Subcutaneous abdominal adipose tissue (tissue), 5 donors: ENCODE measurements around the gene SUV39H1.

Experiments
- H3K27ac ChIP-seq: one replicate; pipeline ENCODE4 v1.7.0; 2013; ENCODE audit warnings: low read depth, mild to moderate bottlenecking, inconsistent platforms, low read length, moderate library complexity
- H3K27me3 ChIP-seq, 5 donors: one replicate each; pipeline ENCODE4 v1.7.0; 2013; ENCODE audit warnings: low read length in 5 of 5, inconsistent platforms in 1 of 5; ENCODE audit not compliant: control insufficient read depth in 5 of 5, insufficient read depth in 4 of 5
- H3K36me3 ChIP-seq, 5 donors: one replicate each; pipeline ENCODE4 v1.7.0; 2013; ENCODE audit warnings: low read length in 5 of 5; ENCODE audit not compliant: control insufficient read depth in 5 of 5, insufficient read depth in 5 of 5
- H3K4me1 ChIP-seq, 5 donors: one replicate each; pipeline ENCODE4 v1.7.0; 2013; ENCODE audit warnings: low read length in 5 of 5, mild to moderate bottlenecking in 3 of 5, moderate library complexity in 1 of 5; ENCODE audit not compliant: control insufficient read depth in 5 of 5, insufficient read depth in 5 of 5
- H3K4me3 ChIP-seq, 5 donors: one replicate each; pipeline ENCODE4 v1.7.0; 2013; ENCODE audit warnings: low read length in 5 of 5, low read depth in 1 of 5
- H3K9ac ChIP-seq, 5 donors: one replicate each; pipeline ENCODE4 v1.7.0; 2013; ENCODE audit warnings: low read length in 5 of 5, mild to moderate bottlenecking in 4 of 5, moderate library complexity in 3 of 5
- H3K9me3 ChIP-seq, 5 donors: one replicate each; pipeline ENCODE4 v1.7.0; 2013; ENCODE audit warnings: low read length in 5 of 5; ENCODE audit not compliant: control insufficient read depth in 5 of 5
- donor health status: healthy.
- donor health status: healthy.
- donor health status: healthy.
- donor health status: healthy.
- donor health status: healthy.

Gene SUV39H1

GRCh38 chrX:48711162-48711928, 14.8 kb downstream of the SUV39H1 start:
- peaks cover 0 to 18% (median 5%) of the 10 kb centered on the region in 5 donors for H3K4me1 ChIP-seq
- peak overlapping the region in 1 of 5 donors; percentile 11 for H3K9ac ChIP-seq
- peak overlapping the region; percentile 61 for H3K27ac ChIP-seq
- H3K36me3 ChIP-seq, result peaks cover 0 to 8% (median 7%) of the 10 kb centered on the region in 5 donors
- H3K27me3 ChIP-seq, result peaks cover 0 to 9% (median 6%) of the 10 kb centered on the region in 5 donors
- H3K4me3 ChIP-seq, result no peak overlapping the region
- no peaks in the 10 kb centered on the region for H3K9me3 ChIP-seq

GRCh38 chrX:48711929-48712505, 15.5 kb downstream of the SUV39H1 start:
- no peak overlapping the region for H3K4me3 ChIP-seq
- H3K36me3 ChIP-seq, result peaks cover 0 to 6% (median 4%) of the 10 kb centered on the region in 5 donors
- H3K27me3 ChIP-seq, result peaks cover 0 to 9% (median 6%) of the 10 kb centered on the region in 5 donors
- H3K4me1 ChIP-seq, result peaks cover 0 to 18% (median 5%) of the 10 kb centered on the region in 5 donors
- H3K27ac ChIP-seq, result peak overlapping the region; percentile 61
- no peaks in the 10 kb centered on the region for H3K9me3 ChIP-seq
- H3K9ac ChIP-seq, result no peak overlapping the region

DNA sequence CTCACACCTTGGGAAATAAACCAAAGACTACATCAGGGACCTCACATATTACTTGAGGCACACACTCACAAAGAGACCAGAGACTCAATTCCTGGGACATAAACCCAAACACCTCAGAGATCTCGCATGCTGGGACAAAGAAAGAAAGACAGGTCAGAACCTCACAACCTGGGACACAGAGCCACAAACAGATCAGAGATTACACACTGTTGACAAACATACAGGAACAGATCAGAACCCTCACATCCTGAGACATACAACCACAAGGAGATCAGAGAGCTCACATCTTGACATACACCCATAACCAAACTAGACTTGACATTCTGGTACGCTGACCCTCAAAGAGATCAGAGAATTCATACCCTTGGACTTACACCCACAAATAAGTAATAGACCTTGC, 17.3 kb downstream of the SUV39H1 start:
- H3K36me3 ChIP-seq, result peaks cover 0 to 2% (median 0%) of the 10 kb centered on the region in 5 donors
- no peak overlapping the region for H3K9ac ChIP-seq
- H3K4me3 ChIP-seq, result peak overlapping the region in 1 of 5 donors; percentile 4
- peaks cover 0 to 18% (median 5%) of the 10 kb centered on the region in 5 donors for H3K4me1 ChIP-seq
- H3K27ac ChIP-seq, result no peak overlapping the region
- no peaks in the 10 kb centered on the region for H3K9me3 ChIP-seq
- peaks cover 0 to 5% (median 2%) of the 10 kb centered on the region in 5 donors for H3K27me3 ChIP-seq

GRCh38 chrX:48714573-48714972, 18.0 kb downstream of the SUV39H1 start:
- H3K9me3 ChIP-seq, result no peaks in the 10 kb centered on the region
- H3K4me1 ChIP-seq, result peaks cover 0 to 21% (median 5%) of the 10 kb centered on the region in 5 donors
- H3K27ac ChIP-seq, result no peak overlapping the region
- H3K4me3 ChIP-seq, result no peak overlapping the region
- peaks cover 0 to 3% (median 0%) of the 10 kb centered on the region in 5 donors for H3K27me3 ChIP-seq
- no peaks in the 10 kb centered on the region for H3K36me3 ChIP-seq
- H3K9ac ChIP-seq, result no peak overlapping the region

GRCh38 chrX:48715072-48715471, 18.5 kb downstream of the SUV39H1 start:
- H3K27ac ChIP-seq, result no peak overlapping the region
- H3K9ac ChIP-seq, result no peak overlapping the region
- H3K36me3 ChIP-seq, result no peaks in the 10 kb centered on the region
- no peak overlapping the region for H3K4me3 ChIP-seq
- no peaks in the 10 kb centered on the region for H3K9me3 ChIP-seq
- H3K27me3 ChIP-seq, result no peaks in the 10 kb centered on the region
- H3K4me1 ChIP-seq, result peaks cover 0 to 21% (median 5%) of the 10 kb centered on the region in 5 donors

DNA sequence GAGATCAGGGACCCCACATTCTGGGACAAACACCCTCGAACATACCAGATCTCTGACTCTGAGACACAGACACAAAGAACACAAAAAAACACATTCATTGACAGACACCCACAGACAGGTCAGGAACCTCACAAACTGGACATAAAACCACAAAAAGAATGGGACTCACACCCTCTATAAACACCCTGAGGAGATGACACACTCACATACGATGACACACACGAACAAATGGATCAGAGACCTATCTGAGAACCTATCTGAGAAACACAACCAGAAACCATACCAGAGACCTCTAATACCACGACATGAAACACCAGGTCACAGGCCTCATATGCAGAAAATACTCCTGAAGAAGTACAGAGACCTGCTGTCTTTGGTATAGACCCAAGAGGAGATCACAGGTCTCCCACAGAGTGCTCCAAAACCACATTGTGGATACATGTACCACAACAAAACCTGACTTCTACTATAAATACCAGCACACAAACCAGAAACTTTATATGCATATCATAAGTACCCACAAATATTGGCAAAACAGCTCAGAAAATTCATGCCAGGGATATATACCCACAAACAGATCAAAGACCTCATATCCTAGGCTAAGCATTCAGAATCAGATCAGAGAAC, 19.5 kb downstream of the SUV39H1 start:
- peaks cover 0 to under 1% (median 0%) of the 10 kb centered on the region in 5 donors for H3K9me3 ChIP-seq
- no peak overlapping the region for H3K4me3 ChIP-seq
- H3K9ac ChIP-seq, result no peak overlapping the region
- H3K27ac ChIP-seq, result no peak overlapping the region
- peaks cover 0 to 4% (median 0%) of the 10 kb centered on the region in 5 donors for H3K27me3 ChIP-seq
- H3K4me1 ChIP-seq, result peaks cover 0 to 21% (median 5%) of the 10 kb centered on the region in 5 donors
- no peaks in the 10 kb centered on the region for H3K36me3 ChIP-seq

DNA sequence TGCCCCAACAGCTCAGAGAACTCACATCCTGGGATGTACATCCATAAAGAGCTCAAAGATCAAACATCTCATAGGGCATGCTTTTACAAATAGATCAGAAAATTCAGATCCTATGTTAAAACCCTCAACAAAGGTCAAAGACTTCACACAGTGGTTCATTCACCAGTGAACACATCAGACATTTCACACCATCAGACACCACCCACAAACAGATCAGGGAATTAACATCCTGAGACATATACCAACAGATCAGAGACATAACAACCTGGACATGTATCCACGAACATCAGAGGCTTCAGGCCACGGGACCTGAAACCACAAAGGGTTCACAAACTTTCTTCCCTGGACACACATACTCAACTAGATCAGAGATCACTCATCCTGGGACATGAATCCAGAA, 23.4 kb downstream of the SUV39H1 start:
- Histone ChIP-seq H3K27ac (no peak overlapping the region), H3K36me3 (no peaks in the 10 kb centered on the region), H3K4me3 (no peak overlapping the region), H3K4me1 (peaks cover 0 to 4% (median 0%) of the 10 kb centered on the region in 5 donors), H3K9ac (no peak overlapping the region), H3K9me3 (peaks cover 0 to 7% (median 0%) of the 10 kb centered on the region in 5 donors), H3K27me3 (peaks cover 0 to 4% (median 0%) of the 10 kb centered on the region in 5 donors)

- H3K36me3 ChIP-seq, result no peaks in the 10 kb centered on the region
- H3K27me3 ChIP-seq, result peaks cover 0 to 4% (median 0%) of the 10 kb centered on the region in 5 donors
- H3K9me3 ChIP-seq, result peaks cover 0 to 7% (median 0%) of the 10 kb centered on the region in 5 donors
- peaks cover 0 to 3% (median 0%) of the 10 kb centered on the region in 5 donors for H3K4me1 ChIP-seq
- no peak overlapping the region for H3K27ac ChIP-seq
- no peak overlapping the region for H3K9ac ChIP-seq
- no peak overlapping the region for H3K4me3 ChIP-seq
Measured at GRCh38 chrX:48720577-48721250, 24.2 kb downstream of the SUV39H1 start.

DNA sequence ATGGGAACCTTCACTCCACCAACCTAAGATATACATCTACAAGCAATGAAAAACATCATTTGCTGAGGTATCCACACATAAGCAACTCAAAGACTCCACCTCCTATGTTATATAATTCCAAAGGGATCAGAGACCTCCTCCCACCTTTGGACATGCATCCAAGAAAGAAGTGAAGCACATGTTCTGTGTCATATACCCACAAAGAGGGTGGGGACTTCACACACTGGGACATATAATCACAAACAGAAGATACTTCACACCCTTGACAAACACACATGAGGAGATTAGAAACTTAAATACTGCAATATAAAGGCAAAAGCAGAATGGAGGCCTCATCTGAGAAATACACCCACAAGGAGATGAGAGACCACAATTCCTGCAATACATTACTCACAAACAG, 25.4 kb downstream of the SUV39H1 start:
- no peak overlapping the region for H3K4me3 ChIP-seq
- no peak overlapping the region for H3K27ac ChIP-seq
- peaks cover 0 to 4% (median 0%) of the 10 kb centered on the region in 5 donors for H3K27me3 ChIP-seq
- H3K36me3 ChIP-seq, result no peaks in the 10 kb centered on the region
- peaks cover 0 to 3% (median 0%) of the 10 kb centered on the region in 5 donors for H3K4me1 ChIP-seq
- H3K9me3 ChIP-seq, result peaks cover 0 to 7% (median 0%) of the 10 kb centered on the region in 5 donors
- no peak overlapping the region for H3K9ac ChIP-seq
